Colonic mucosa (tissue), 4 donors: ENCODE measurements around the gene PRKAG3. TPM values are rescaled to one million over a fixed set of nuclear protein-coding genes. Genes with fewer than 3 reads are reported as not detected.

Source experiments
- DNase-seq: peaks from one replicate; pipeline ENCODE4 v3.0.0-alpha.2; 2020
- H3K27ac ChIP-seq: fragments of 200-600 bp; one replicate; pipeline ENCODE4 v1.8.0; 2021
- H3K27me3 ChIP-seq: fragments of 200-600 bp; one replicate; pipeline ENCODE4 v1.8.0; 2021
- H3K36me3 ChIP-seq: fragments of 200-600 bp; one replicate; pipeline ENCODE4 v1.8.0; 2021
- H3K4me1 ChIP-seq: fragments of 200-600 bp; one replicate; pipeline ENCODE4 v1.8.0; 2021; ENCODE audit warnings: mild to moderate bottlenecking
- H3K4me3 ChIP-seq: fragments of 200-600 bp; one replicate; pipeline ENCODE4 v1.8.0; 2021
- H3K9ac ChIP-seq, 2 donors: one replicate each; pipeline ENCODE4 v1.7.0; 2013; ENCODE audit warnings: control low read depth in 2 of 2, low read depth in 2 of 2, low read length in 2 of 2
- H3K9me3 ChIP-seq: fragments of 200-600 bp; one replicate; pipeline ENCODE4 v1.8.0; 2021
- CTCF ChIP-seq: fragments of 200-600 bp; IDR thresholded peaks from one replicate; pipeline ENCODE4 v1.8.0; 2022; ENCODE audit warnings: antibody characterized with exemption, mild to moderate bottlenecking
- intact Hi-C: fragments of 100-400 bp; cut with DNase I; formaldehyde crosslinking; loops from one replicate; pipeline ENCODE4 v1.14.1; 2022
- total RNA-seq, 2 donors: library from RNA; stranded (reverse); fragmentation: NEBNext Ultra II Directional in 1 of 2; extraction: Animal tissue kit (Norgen Biotek cat#: 25700) in 1 of 2; gene quantifications; one replicate each; pipeline ENCODE4 v1.2.1, GENCODE V29; 2021
- donor health status: healthy.
- donor health status: DM: no; HTN: no; CAD: no.
- donor health status: DM: no; HTN: no; CAD: no.

Gene PRKAG3
- total RNA-seq, 2 donors from 2014 or later = not detected

GRCh38 chr2:218798767-218799504 lies 32.7 kb downstream of the PRKAG3 start:
- Histone ChIP-seq H3K9me3 (no peaks in the 10 kb centered on the region), H3K27ac (no peak overlapping the region), H3K4me3 (no peak overlapping the region), H3K27me3 (no peaks in the 10 kb centered on the region), H3K4me1 (no peaks in the 10 kb centered on the region), H3K9ac (no peak overlapping the region), H3K36me3 (no peaks in the 10 kb centered on the region)
- intact Hi-C loops = no loop called here
- no peak for DNase-seq
- no peak for TF ChIP-seq CTCF

GRCh38 chr2:218796691-218797090 lies 34.9 kb downstream of the PRKAG3 start:
- no peaks in the 10 kb centered on the region for H3K9me3 ChIP-seq
- no peaks in the 10 kb centered on the region for H3K4me1 ChIP-seq
- no peak overlapping the region for H3K9ac ChIP-seq
- no peaks in the 10 kb centered on the region for H3K27me3 ChIP-seq
- no peak for TF ChIP-seq CTCF
- no peak overlapping the region for H3K4me3 ChIP-seq
- no peaks in the 10 kb centered on the region for H3K36me3 ChIP-seq
- no peak overlapping the region for H3K27ac ChIP-seq
- intact Hi-C loops = no loop called here
- DNase-seq = no peak

GRCh38 chr2:218792433-218792832 lies 39.2 kb downstream of the PRKAG3 start:
- Histone ChIP-seq H3K4me3 (no peak overlapping the region), H3K27ac (no peak overlapping the region), H3K9me3 (no peaks in the 10 kb centered on the region), H3K27me3 (no peaks in the 10 kb centered on the region), H3K4me1 (no peaks in the 10 kb centered on the region), H3K36me3 (no peaks in the 10 kb centered on the region), H3K9ac (no peak overlapping the region)
- no peak for DNase-seq
- intact Hi-C loops = no loop called here
- TF ChIP-seq CTCF = no peak

- no peak for DNase-seq
- no peaks in the 10 kb centered on the region for H3K4me1 ChIP-seq
- no peak overlapping the region for H3K27ac ChIP-seq
- no peak overlapping the region for H3K9ac ChIP-seq
- intact Hi-C loops = no loop called here
- no peak overlapping the region for H3K4me3 ChIP-seq
- H3K36me3 ChIP-seq = no peaks in the 10 kb centered on the region
- no peaks in the 10 kb centered on the region for H3K9me3 ChIP-seq
- TF ChIP-seq CTCF = no peak
- no peaks in the 10 kb centered on the region for H3K27me3 ChIP-seq
Measured at GRCh38 chr2:218788529-218789255, 42.9 kb downstream of the PRKAG3 start.

GRCh38 chr2:218786133-218786532 lies 45.5 kb downstream of the PRKAG3 start:
- intact Hi-C loops = no loop called here
- Histone ChIP-seq H3K4me1 (no peaks in the 10 kb centered on the region), H3K9ac (no peak overlapping the region), H3K27ac (no peak overlapping the region), H3K9me3 (no peaks in the 10 kb centered on the region), H3K36me3 (no peaks in the 10 kb centered on the region), H3K27me3 (no peaks in the 10 kb centered on the region), H3K4me3 (no peak overlapping the region)
- DNase-seq = no peak
- no peak for TF ChIP-seq CTCF
